Liver (tissue), 9 donors: ENCODE data around the gene GALNT17. TPM values are rescaled to one million over a fixed set of nuclear protein-coding genes. Genes with fewer than 3 reads are reported as not detected.

Source experiments
- DNase-seq: peaks from one replicate; pipeline ENCODE4 v3.0.0-alpha.2; 2017; ENCODE audit warnings: low spot score
- H3K27ac ChIP-seq, 2 donors: one replicate each; pipeline ENCODE4 v1.7.0; 2013; ENCODE audit warnings: inconsistent platforms in 2 of 2, low read length in 2 of 2, control low read depth in 1 of 2, low read depth in 1 of 2, mild to moderate bottlenecking in 1 of 2
- H3K27me3 ChIP-seq, 4 donors: one replicate each; pipeline versions ENCODE4 v1.6.1 to v1.7.0; 2013; ENCODE audit warnings: low read length in 3 of 4, inconsistent platforms in 1 of 4, mild to moderate bottlenecking in 1 of 4, moderate library complexity in 1 of 4; ENCODE audit not compliant: control insufficient read depth in 4 of 4, insufficient read depth in 4 of 4
- H3K36me3 ChIP-seq, 4 donors: one replicate each; pipeline versions ENCODE4 v1.6.1 to v1.7.0; 2013; ENCODE audit warnings: low read length in 3 of 4, mild to moderate bottlenecking in 3 of 4, low read depth in 1 of 4, moderate library complexity in 1 of 4; ENCODE audit not compliant: control insufficient read depth in 4 of 4, insufficient read depth in 3 of 4
- H3K4me1 ChIP-seq, 4 donors: one replicate each; pipeline versions ENCODE4 v1.6.1 to v1.7.0; 2013; ENCODE audit warnings: low read length in 3 of 4, mild to moderate bottlenecking in 3 of 4, moderate library complexity in 1 of 4; ENCODE audit not compliant: control insufficient read depth in 4 of 4, insufficient read depth in 4 of 4
- H3K4me3 ChIP-seq, 3 donors: one replicate each; pipeline versions ENCODE4 v1.6.1 to v1.7.0; 2013; ENCODE audit warnings: low read length in 3 of 3, control low read depth in 1 of 3, low read depth in 1 of 3, mild to moderate bottlenecking in 1 of 3
- H3K9ac ChIP-seq, 2 donors: one replicate each; pipeline ENCODE4 v1.7.0; 2013; ENCODE audit warnings: low read length in 2 of 2, mild to moderate bottlenecking in 2 of 2, moderate library complexity in 2 of 2, control low read depth in 1 of 2, low read depth in 1 of 2
- H3K9me3 ChIP-seq, 4 donors: one replicate each; pipeline versions ENCODE4 v1.6.1 to v1.7.0; 2013; ENCODE audit warnings: low read length in 3 of 4; ENCODE audit not compliant: control insufficient read depth in 4 of 4
- ATF3 ChIP-seq: IDR thresholded peaks from 2 replicates; pipeline ENCODE4 v1.6.1; 2016; ENCODE audit warnings: antibody characterized with exemption
- CTCF ChIP-seq: fragments of 150-350 bp; IDR thresholded peaks from 2 replicates; pipeline ENCODE4 v1.5.1; 2017; ENCODE audit warnings: improper control_type of control experiment, low read depth, low read length; ENCODE audit not compliant: missing input control
- EGR1 ChIP-seq, 2 donors: IDR thresholded peaks; 2 replicates each; pipeline ENCODE4 v1.6.1; 2016 to 2018; ENCODE audit warnings: antibody characterized with exemption in 2 of 2, low read depth in 2 of 2
- FOXA1 ChIP-seq: IDR thresholded peaks from 2 replicates; pipeline ENCODE4 v1.6.1; 2016; ENCODE audit warnings: antibody characterized with exemption
- FOXA2 ChIP-seq: IDR thresholded peaks from 2 replicates; pipeline ENCODE4 v1.6.1; 2016; ENCODE audit warnings: antibody characterized with exemption
- GABPA ChIP-seq, 2 donors: IDR thresholded peaks in 1 of 2; conservative IDR thresholded peaks in 1 of 2; 2 replicates each; pipeline ENCODE4 v1.6.1; 2016; ENCODE audit warnings: antibody characterized with exemption in 2 of 2, mild to moderate bottlenecking in 1 of 2, moderate library complexity in 1 of 2
- HNF4A ChIP-seq, 2 donors: conservative IDR thresholded peaks; 2 replicates each; pipeline ENCODE4 v1.6.1; 2016; ENCODE audit warnings: antibody characterized with exemption in 2 of 2, mild to moderate bottlenecking in 2 of 2
- HNF4G ChIP-seq: IDR thresholded peaks from 2 replicates; pipeline ENCODE4 v1.6.1; 2016; ENCODE audit warnings: antibody characterized with exemption
- JUND ChIP-seq, 2 donors: IDR thresholded peaks; 2 replicates each; pipeline ENCODE4 v1.6.1; 2016; ENCODE audit warnings: antibody characterized with exemption in 2 of 2
- NR2F2 ChIP-seq: IDR thresholded peaks from 2 replicates; pipeline ENCODE4 v1.6.1; 2016; ENCODE audit warnings: antibody characterized with exemption
- RAD21 ChIP-seq, 2 donors: IDR thresholded peaks; 2 replicates each; pipeline ENCODE4 v1.6.1; 2016; ENCODE audit warnings: antibody characterized with exemption in 2 of 2, mild to moderate bottlenecking in 2 of 2
- REST ChIP-seq: IDR thresholded peaks from 2 replicates; pipeline ENCODE4 v1.6.1; 2016; ENCODE audit warnings: antibody characterized with exemption, mild to moderate bottlenecking
- RXRA ChIP-seq, 2 donors: IDR thresholded peaks; 2 replicates each; pipeline ENCODE4 v1.6.1; 2017 to 2018; ENCODE audit warnings: antibody characterized with exemption in 2 of 2, mild to moderate bottlenecking in 1 of 2
- SP1 ChIP-seq: IDR thresholded peaks from 2 replicates; pipeline ENCODE4 v1.6.1; 2018; ENCODE audit warnings: antibody characterized with exemption, mild to moderate bottlenecking
- TAF1 ChIP-seq: conservative IDR thresholded peaks from 2 replicates; pipeline ENCODE4 v1.6.1; 2016; ENCODE audit warnings: antibody characterized with exemption, mild to moderate bottlenecking
- YY1 ChIP-seq: IDR thresholded peaks from 2 replicates; pipeline ENCODE4 v1.6.1; 2016; ENCODE audit warnings: antibody characterized with exemption, mild to moderate bottlenecking
- ZBTB33 ChIP-seq: IDR thresholded peaks from 2 replicates; pipeline ENCODE4 v1.6.1; 2016; ENCODE audit warnings: antibody characterized with exemption
- WGBS: extraction: QIAGEN DNeasy Blood & Tissue Kit; methylation state at CpG from one replicate; pipeline ENCODE4 v1.1.7; 2013; 5-methylcytosine and 5-hydroxymethylcytosine counted together
- polyA plus RNA-seq, 2 donors: library from polyadenylated mRNA; stranded (reverse) in 1 of 2; unstranded in 1 of 2; fragments of 200-250 nt in 1 of 2; fragments of >200 nt in 1 of 2; fragmentation: Nextera tagmentation in 1 of 2; extraction: Ambion mirVana in 1 of 2; gene quantifications; one replicate each; pipeline versions ENCODE4 v1.2.1 to v1.2.3, GENCODE V29; 2013 to 2015
- total RNA-seq, 2 donors: library from RNA; depleted of rRNA; stranded (reverse); fragments of >200 nt; gene quantifications; one replicate each; pipeline ENCODE4 v1.2.3, GENCODE V29; 2014
- TF ChIP-seq, protein P1 (sequence below): IDR thresholded peaks from 2 replicates; pipeline ENCODE4 v1.6.1; 2016; ENCODE audit warnings: antibody characterized with exemption
- donor health status: healthy.
- donor health status: healthy.
- donor health status: healthy.
- donor health status: healthy.
- donor health status: healthy.

The GALNT17 gene
- total and polyA plus RNA-seq, 4 donors = 0.10 to 0.42 (median 0.37) TPM; not detected in 1

GRCh38 chr7:71408271-71408670 is 276.3 kb downstream of the GALNT17 start:
- H3K27ac ChIP-seq = no peak overlapping the region
- H3K4me1 ChIP-seq = no peaks in the 10 kb centered on the region
- H3K9ac ChIP-seq = no peak overlapping the region
- H3K4me3 ChIP-seq = no peak overlapping the region
- H3K27me3 ChIP-seq = no peaks in the 10 kb centered on the region
- peaks cover 1 to 10% (median 5%) of the 10 kb centered on the region in 4 donors for H3K9me3 ChIP-seq
- 78% methylated on average over 6 of the region's 6 CpGs for WGBS
- no peak for TF ChIP-seq FOXA1
- no peak for TF ChIP-seq GABPA (IDR thresholded peaks at IDR 0.05 in 1 of 2, conservative IDR thresholded peaks at IDR 0.05 in 1 of 2)
- TF ChIP-seq FOXA2 = no peak
- TF ChIP-seq HNF4G = no peak
- no peak for TF ChIP-seq REST
- TF ChIP-seq JUND (IDR thresholded peaks at IDR 0.05) = no peak
- TF ChIP-seq EGR1 (IDR thresholded peaks at IDR 0.05; ENCODE audit: low read depth in 2 of 2) = no peak
- no peak for TF ChIP-seq RXRA (IDR thresholded peaks at IDR 0.05)
- TF ChIP-seq YY1 = no peak
- no peak for TF ChIP-seq NR2F2
- no peak for TF ChIP-seq SP1
- TF ChIP-seq CTCF = no peak
- TF ChIP-seq RAD21 (IDR thresholded peaks at IDR 0.05) = no peak
- no peak for TF ChIP-seq ZBTB33
- no peak for TF ChIP-seq TAF1
- TF ChIP-seq HNF4A (conservative IDR thresholded peaks at IDR 0.05) = no peak
- H3K36me3 ChIP-seq = no peaks in the 10 kb centered on the region
- no peak for DNase-seq

DNA sequence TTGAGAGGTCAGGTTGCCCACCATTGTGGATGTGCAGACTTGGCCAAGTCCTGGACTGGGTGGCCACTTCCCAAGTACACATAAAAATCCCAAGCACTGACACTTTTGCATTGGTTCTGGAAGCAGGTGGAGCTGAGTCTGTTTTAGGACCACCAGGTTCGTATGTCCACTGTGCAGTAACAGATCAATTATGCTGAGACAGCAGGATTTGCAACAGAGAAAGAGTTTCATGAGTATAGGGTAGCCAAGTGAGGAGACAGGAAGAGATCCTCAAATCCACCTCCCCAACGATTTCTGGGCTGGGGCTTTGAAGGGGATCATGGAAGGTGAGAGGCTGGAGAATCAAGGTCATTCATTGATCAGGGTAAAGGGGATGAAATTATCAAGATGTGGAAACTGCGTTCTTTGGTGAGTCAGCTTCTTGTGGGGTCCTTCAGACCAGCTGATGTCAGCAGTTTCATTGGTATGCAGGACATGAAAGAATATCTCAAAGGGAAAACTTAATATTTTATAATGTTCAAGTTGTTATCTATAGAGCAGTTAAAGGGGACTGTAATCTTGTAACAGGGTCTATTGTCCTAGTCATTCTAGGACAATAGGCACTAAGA is 277.7 kb downstream of the GALNT17 start:
- Histone ChIP-seq H3K9me3 (peaks cover 1 to 10% (median 5%) of the 10 kb centered on the region in 4 donors), H3K27me3 (no peaks in the 10 kb centered on the region), H3K27ac (no peak overlapping the region), H3K9ac (no peak overlapping the region), H3K4me1 (no peaks in the 10 kb centered on the region), H3K4me3 (no peak overlapping the region), H3K36me3 (no peaks in the 10 kb centered on the region)
- no peak for DNase-seq
- 55% methylated on average over 3 of the region's 3 CpGs for WGBS
- no peak for TF ChIP-seq FOXA2
- no peak for TF ChIP-seq YY1
- no peak for TF ChIP-seq HNF4G
- TF ChIP-seq ATF3 = no peak
- TF ChIP-seq HNF4A (conservative IDR thresholded peaks at IDR 0.05) = no peak
- TF ChIP-seq, protein P1, sequence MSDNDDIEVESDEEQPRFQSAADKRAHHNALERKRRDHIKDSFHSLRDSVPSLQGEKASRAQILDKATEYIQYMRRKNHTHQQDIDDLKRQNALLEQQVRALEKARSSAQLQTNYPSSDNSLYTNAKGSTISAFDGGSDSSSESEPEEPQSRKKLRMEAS = no peak
- TF ChIP-seq EGR1 (IDR thresholded peaks at IDR 0.05; ENCODE audit: low read depth in 2 of 2) = no peak
- TF ChIP-seq JUND (IDR thresholded peaks at IDR 0.05) = no peak
- TF ChIP-seq FOXA1 = no peak
- TF ChIP-seq TAF1 = no peak
- no peak for TF ChIP-seq RAD21 (IDR thresholded peaks at IDR 0.05)
- no peak for TF ChIP-seq REST
- no peak for TF ChIP-seq GABPA (IDR thresholded peaks at IDR 0.05 in 1 of 2, conservative IDR thresholded peaks at IDR 0.05 in 1 of 2)
